GM21515 (cell line): ENCODE results near the gene TIPARP.
"Not testable (repeated sequence)": the region's sequence is repeated elsewhere in the genome, so short reads cannot be mapped to it uniquely, and the experiment has no call there.

ENCODE experiments used
- ATAC-seq: cut with Tn5 transposase; IDR thresholded peaks from one replicate; pipeline ENCODE4 v1.9.1; 2021; ENCODE audit not compliant: unreplicated experiment

Gene TIPARP

GRCh38 chr3:156738251-156738650 lies 63.9 kb downstream of the TIPARP start:
- ATAC-seq, result no peak

- no peak for ATAC-seq
Measured at GRCh38 chr3:156739976-156740375, 65.6 kb downstream of the TIPARP start.

- not testable (repeated sequence) for ATAC-seq
Measured at GRCh38 chr3:156740581-156740980, 66.2 kb downstream of the TIPARP start.

GRCh38 chr3:156741935-156742334 lies 67.5 kb downstream of the TIPARP start:
- no peak for ATAC-seq

GRCh38 chr3:156742401-156742800 lies 68.0 kb downstream of the TIPARP start:
- no peak for ATAC-seq

- ATAC-seq, result no peak
Measured at GRCh38 chr3:156743859-156744258, 69.5 kb downstream of the TIPARP start.

- ATAC-seq, result no peak
Measured at GRCh38 chr3:156744631-156745030, 70.2 kb downstream of the TIPARP start.

GRCh38 chr3:156745766-156746165 lies 71.4 kb downstream of the TIPARP start:
- ATAC-seq, result no peak

GRCh38 chr3:156747046-156747445 lies 72.7 kb downstream of the TIPARP start:
- ATAC-seq, result no peak

- ATAC-seq, result no peak
Measured at GRCh38 chr3:156749244-156749643, 74.9 kb downstream of the TIPARP start.

- ATAC-seq, result no peak
Measured at GRCh38 chr3:156750191-156750873, 75.9 kb downstream of the TIPARP start.

- no peak for ATAC-seq
Measured at GRCh38 chr3:156750874-156751245, 76.5 kb downstream of the TIPARP start.

- ATAC-seq, result no peak
Measured at GRCh38 chr3:156751461-156752025, 77.2 kb downstream of the TIPARP start.
